HEK293 (cell line): ENCODE measurements around the gene THAP12.

Experiments
- EGR2 ChIP-seq: fragments of 450-650 bp; formaldehyde crosslinking; IDR thresholded peaks from 2 replicates; pipeline ENCODE4 v1.5.1; 2016; ENCODE audit warnings: low read depth, missing biosample characterization, missing genetic modification characterization
- KLF1 ChIP-seq: fragments of 450-650 bp; formaldehyde crosslinking; IDR thresholded peaks from 2 replicates; pipeline ENCODE4 v1.5.1; 2016; ENCODE audit warnings: missing biosample characterization, missing genetic modification characterization
- KLF16 ChIP-seq: fragments of 450-650 bp; formaldehyde crosslinking; IDR thresholded peaks from 2 replicates; pipeline ENCODE4 v1.5.1; 2017; ENCODE audit warnings: missing biosample characterization, missing genetic modification characterization
- RBAK ChIP-seq: fragments of 450-650 bp; formaldehyde crosslinking; IDR thresholded peaks from 2 replicates; pipeline ENCODE4 v1.5.1; 2016; ENCODE audit warnings: missing biosample characterization, missing genetic modification characterization
- SP7 ChIP-seq: fragments of 450-650 bp; formaldehyde crosslinking; IDR thresholded peaks from 2 replicates; pipeline ENCODE4 v1.5.1; 2016; ENCODE audit warnings: missing biosample characterization, missing genetic modification characterization
- ZBTB17 ChIP-seq: fragments of 450-650 bp; formaldehyde crosslinking; IDR thresholded peaks from 2 replicates; pipeline ENCODE4 v1.5.1; 2016; ENCODE audit warnings: missing biosample characterization, missing genetic modification characterization
- ZEB2 ChIP-seq: fragments of 450-650 bp; formaldehyde crosslinking; IDR thresholded peaks from 2 replicates; pipeline ENCODE4 v1.5.1; 2016; ENCODE audit warnings: missing biosample characterization, missing genetic modification characterization
- ZFHX2 ChIP-seq: fragments of 450-650 bp; formaldehyde crosslinking; conservative IDR thresholded peaks from 2 replicates; pipeline ENCODE4 v1.5.1; 2016; ENCODE audit warnings: missing biosample characterization, missing genetic modification characterization
- ZFP37 ChIP-seq: fragments of 450-650 bp; formaldehyde crosslinking; IDR thresholded peaks from 2 replicates; pipeline ENCODE4 v1.5.1; 2016; ENCODE audit warnings: missing biosample characterization, missing genetic modification characterization
- ZNF169 ChIP-seq: fragments of 450-650 bp; formaldehyde crosslinking; IDR thresholded peaks from 2 replicates; pipeline ENCODE4 v1.5.1; 2016; ENCODE audit warnings: missing biosample characterization, missing genetic modification characterization
- ZNF2 ChIP-seq: fragments of 450-650 bp; formaldehyde crosslinking; IDR thresholded peaks from 2 replicates; pipeline ENCODE4 v1.5.1; 2016; ENCODE audit warnings: missing biosample characterization, missing genetic modification characterization
- ZNF341 ChIP-seq: fragments of 450-650 bp; formaldehyde crosslinking; IDR thresholded peaks from 2 replicates; pipeline ENCODE4; 2016; ENCODE audit warnings: low read depth, missing biosample characterization, missing genetic modification characterization
- ZNF571 ChIP-seq: fragments of 450-650 bp; formaldehyde crosslinking; IDR thresholded peaks from 2 replicates; pipeline ENCODE4 v1.5.0; 2017; ENCODE audit warnings: missing biosample characterization, missing genetic modification characterization
- ZNF600 ChIP-seq: fragments of 450-650 bp; formaldehyde crosslinking; IDR thresholded peaks from 2 replicates; pipeline ENCODE4 v1.5.1; 2016; ENCODE audit warnings: missing biosample characterization, missing genetic modification characterization
- ZNF629 ChIP-seq: fragments of 450-650 bp; formaldehyde crosslinking; IDR thresholded peaks from 2 replicates; pipeline ENCODE4 v1.5.1; 2017; ENCODE audit warnings: missing biosample characterization, missing genetic modification characterization
- ZNF677 ChIP-seq: fragments of 450-650 bp; IDR thresholded peaks from 2 replicates; pipeline ENCODE4 v1.5.0; 2018; ENCODE audit warnings: missing biosample characterization, mild to moderate bottlenecking, missing genetic modification characterization, moderate library complexity
- ZNF747 ChIP-seq: fragments of 450-650 bp; formaldehyde crosslinking; IDR thresholded peaks from 2 replicates; pipeline ENCODE4 v1.5.1; 2016; ENCODE audit warnings: missing biosample characterization, missing genetic modification characterization
- ZNF76 ChIP-seq: fragments of 450-650 bp; formaldehyde crosslinking; IDR thresholded peaks from 2 replicates; pipeline ENCODE4; 2016; ENCODE audit warnings: low read depth, missing biosample characterization, missing genetic modification characterization, borderline replicate concordance
- TF ChIP-seq, protein P1 (sequence below): fragments of 450-650 bp; IDR thresholded peaks from 2 replicates; pipeline ENCODE4 v1.5.1; 2018; ENCODE audit warnings: missing biosample characterization, mild to moderate bottlenecking, missing genetic modification characterization
- TF ChIP-seq, protein P2 (sequence below): fragments of 450-650 bp; formaldehyde crosslinking; IDR thresholded peaks from 2 replicates; pipeline ENCODE4 v1.5.1; 2017; ENCODE audit warnings: missing biosample characterization, missing genetic modification characterization
- TF ChIP-seq, protein P3 (sequence below): fragments of 450-650 bp; formaldehyde crosslinking; IDR thresholded peaks from 2 replicates; pipeline ENCODE4; 2016; ENCODE audit warnings: missing biosample characterization, missing genetic modification characterization
- TF ChIP-seq, protein P4 (sequence below): fragments of 450-650 bp; formaldehyde crosslinking; IDR thresholded peaks from 2 replicates; pipeline ENCODE4 v1.5.1; 2017; ENCODE audit warnings: missing biosample characterization, missing genetic modification characterization
- TF ChIP-seq, protein P5 (sequence below): fragments of 450-650 bp; formaldehyde crosslinking; IDR thresholded peaks from 2 replicates; pipeline ENCODE4 v1.5.1; 2016; ENCODE audit warnings: missing biosample characterization, missing genetic modification characterization
- TF ChIP-seq, protein P6 (sequence below): fragments of 450-650 bp; formaldehyde crosslinking; IDR thresholded peaks from 2 replicates; pipeline ENCODE4 v1.5.1; 2017; ENCODE audit warnings: missing biosample characterization, missing genetic modification characterization
- TF ChIP-seq, protein P7 (sequence below): fragments of 450-650 bp; formaldehyde crosslinking; IDR thresholded peaks from 2 replicates; pipeline ENCODE4 v1.5.1; 2016; ENCODE audit warnings: missing biosample characterization, missing genetic modification characterization
- TF ChIP-seq, protein P8 (sequence below): fragments of 450-650 bp; formaldehyde crosslinking; IDR thresholded peaks from 2 replicates; pipeline ENCODE4 v1.5.1; 2016; ENCODE audit warnings: missing biosample characterization, missing genetic modification characterization, low read depth

Gene THAP12

DNA sequence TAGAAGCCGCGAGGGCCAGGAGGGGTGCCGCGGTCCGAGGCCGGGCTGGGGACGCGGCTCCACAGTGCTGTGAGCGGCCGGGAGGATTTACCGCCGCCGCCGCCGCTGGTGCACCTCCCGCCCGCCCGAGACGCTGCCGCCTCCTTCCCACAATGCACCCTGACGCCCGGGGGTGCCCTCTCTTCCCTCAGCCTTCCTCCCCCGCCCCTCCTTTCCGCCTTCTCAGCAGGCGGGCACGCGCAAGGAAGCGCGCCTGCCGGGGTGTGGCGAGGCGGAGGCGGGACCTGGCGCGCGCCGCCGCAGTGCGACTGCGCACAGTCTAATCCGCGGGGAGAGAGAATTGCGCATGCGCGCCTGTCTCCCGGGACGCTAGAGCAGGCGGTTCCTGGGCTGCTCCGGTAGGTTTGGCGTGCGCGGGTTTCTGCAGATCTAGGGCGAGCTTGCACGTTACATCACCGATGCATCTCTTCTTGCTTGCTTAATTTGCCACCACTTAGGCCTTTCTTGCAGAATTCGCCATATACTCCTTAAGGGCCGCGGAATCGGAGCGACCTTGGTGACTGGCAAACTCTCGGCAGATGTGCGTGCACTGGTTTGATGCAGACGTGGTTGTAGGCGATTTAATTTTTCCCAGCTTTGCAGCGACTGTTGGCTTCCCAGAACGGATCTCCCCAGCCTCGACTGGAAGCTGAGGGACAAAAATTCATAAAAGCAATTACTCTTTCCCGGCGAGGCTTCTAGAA is at the start of gene THAP12, which contains the start of gene GVQW3 (continued):
- TF ChIP-seq, protein P1, sequence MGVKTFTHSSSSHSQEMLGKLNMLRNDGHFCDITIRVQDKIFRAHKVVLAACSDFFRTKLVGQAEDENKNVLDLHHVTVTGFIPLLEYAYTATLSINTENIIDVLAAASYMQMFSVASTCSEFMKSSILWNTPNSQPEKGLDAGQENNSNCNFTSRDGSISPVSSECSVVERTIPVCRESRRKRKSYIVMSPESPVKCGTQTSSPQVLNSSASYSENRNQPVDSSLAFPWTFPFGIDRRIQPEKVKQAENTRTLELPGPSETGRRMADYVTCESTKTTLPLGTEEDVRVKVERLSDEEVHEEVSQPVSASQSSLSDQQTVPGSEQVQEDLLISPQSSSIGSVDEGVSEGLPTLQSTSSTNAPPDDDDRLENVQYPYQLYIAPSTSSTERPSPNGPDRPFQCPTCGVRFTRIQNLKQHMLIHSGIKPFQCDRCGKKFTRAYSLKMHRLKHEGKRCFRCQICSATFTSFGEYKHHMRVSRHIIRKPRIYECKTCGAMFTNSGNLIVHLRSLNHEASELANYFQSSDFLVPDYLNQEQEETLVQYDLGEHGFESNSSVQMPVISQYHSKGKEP (tag by site-specific recombination) = no peak; the same call in 1 of the 2 replicates
- TF ChIP-seq, protein P2, sequence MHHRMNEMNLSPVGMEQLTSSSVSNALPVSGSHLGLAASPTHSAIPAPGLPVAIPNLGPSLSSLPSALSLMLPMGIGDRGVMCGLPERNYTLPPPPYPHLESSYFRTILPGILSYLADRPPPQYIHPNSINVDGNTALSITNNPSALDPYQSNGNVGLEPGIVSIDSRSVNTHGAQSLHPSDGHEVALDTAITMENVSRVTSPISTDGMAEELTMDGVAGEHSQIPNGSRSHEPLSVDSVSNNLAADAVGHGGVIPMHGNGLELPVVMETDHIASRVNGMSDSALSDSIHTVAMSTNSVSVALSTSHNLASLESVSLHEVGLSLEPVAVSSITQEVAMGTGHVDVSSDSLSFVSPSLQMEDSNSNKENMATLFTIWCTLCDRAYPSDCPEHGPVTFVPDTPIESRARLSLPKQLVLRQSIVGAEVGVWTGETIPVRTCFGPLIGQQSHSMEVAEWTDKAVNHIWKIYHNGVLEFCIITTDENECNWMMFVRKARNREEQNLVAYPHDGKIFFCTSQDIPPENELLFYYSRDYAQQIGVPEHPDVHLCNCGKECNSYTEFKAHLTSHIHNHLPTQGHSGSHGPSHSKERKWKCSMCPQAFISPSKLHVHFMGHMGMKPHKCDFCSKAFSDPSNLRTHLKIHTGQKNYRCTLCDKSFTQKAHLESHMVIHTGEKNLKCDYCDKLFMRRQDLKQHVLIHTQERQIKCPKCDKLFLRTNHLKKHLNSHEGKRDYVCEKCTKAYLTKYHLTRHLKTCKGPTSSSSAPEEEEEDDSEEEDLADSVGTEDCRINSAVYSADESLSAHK (tag by site-specific recombination) = peak; percentile 47; the same call in 1 of the 2 replicates
- TF ChIP-seq ZNF600 (tag by site-specific recombination) = 0 out of 2 replicates have a peak, but pooled peaks have one; percentile 14
- no peak for TF ChIP-seq ZNF571 (tag by site-specific recombination)
- TF ChIP-seq, protein P3, sequence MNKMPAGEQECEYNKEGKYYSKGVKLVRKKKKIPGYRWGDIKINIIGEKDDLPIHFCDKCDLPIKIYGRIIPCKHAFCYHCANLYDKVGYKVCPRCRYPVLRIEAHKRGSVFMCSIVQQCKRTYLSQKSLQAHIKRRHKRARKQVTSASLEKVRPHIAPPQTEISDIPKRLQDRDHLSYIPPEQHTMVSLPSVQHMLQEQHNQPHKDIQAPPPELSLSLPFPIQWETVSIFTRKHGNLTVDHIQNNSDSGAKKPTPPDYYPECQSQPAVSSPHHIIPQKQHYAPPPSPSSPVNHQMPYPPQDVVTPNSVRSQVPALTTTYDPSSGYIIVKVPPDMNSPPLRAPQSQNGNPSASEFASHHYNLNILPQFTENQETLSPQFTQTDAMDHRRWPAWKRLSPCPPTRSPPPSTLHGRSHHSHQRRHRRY (tag by site-specific recombination) = no peak
- TF ChIP-seq ZNF677 (tag by site-specific recombination) = no peak
- no peak for TF ChIP-seq ZNF747 (tag by site-specific recombination)
- no peak for TF ChIP-seq ZNF169 (tag by site-specific recombination)
- TF ChIP-seq ZBTB17 (tag by site-specific recombination) = peak; percentile 94
- TF ChIP-seq EGR2 (tag by site-specific recombination) = peak; percentile 93
- TF ChIP-seq, protein P4, sequence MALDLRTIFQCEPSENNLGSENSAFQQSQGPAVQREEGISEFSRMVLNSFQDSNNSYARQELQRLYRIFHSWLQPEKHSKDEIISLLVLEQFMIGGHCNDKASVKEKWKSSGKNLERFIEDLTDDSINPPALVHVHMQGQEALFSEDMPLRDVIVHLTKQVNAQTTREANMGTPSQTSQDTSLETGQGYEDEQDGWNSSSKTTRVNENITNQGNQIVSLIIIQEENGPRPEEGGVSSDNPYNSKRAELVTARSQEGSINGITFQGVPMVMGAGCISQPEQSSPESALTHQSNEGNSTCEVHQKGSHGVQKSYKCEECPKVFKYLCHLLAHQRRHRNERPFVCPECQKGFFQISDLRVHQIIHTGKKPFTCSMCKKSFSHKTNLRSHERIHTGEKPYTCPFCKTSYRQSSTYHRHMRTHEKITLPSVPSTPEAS (tag by site-specific recombination) = no peak
- peak; percentile 93 for TF ChIP-seq KLF1 (tag by site-specific recombination)
- no peak for TF ChIP-seq ZFP37 (tag by site-specific recombination)
- peak; percentile 73 for TF ChIP-seq SP7 (tag by site-specific recombination)
- TF ChIP-seq, protein P5, sequence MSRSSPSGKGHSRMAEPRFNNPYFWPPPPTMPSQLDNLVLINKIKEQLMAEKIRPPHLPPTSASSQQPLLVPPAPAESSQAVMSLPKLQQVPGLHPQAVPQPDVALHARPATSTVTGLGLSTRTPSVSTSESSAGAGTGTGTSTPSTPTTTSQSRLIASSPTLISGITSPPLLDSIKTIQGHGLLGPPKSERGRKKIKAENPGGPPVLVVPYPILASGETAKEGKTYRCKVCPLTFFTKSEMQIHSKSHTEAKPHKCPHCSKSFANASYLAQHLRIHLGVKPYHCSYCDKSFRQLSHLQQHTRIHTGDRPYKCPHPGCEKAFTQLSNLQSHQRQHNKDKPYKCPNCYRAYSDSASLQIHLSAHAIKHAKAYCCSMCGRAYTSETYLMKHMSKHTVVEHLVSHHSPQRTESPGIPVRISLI = no peak
- TF ChIP-seq, protein P6, sequence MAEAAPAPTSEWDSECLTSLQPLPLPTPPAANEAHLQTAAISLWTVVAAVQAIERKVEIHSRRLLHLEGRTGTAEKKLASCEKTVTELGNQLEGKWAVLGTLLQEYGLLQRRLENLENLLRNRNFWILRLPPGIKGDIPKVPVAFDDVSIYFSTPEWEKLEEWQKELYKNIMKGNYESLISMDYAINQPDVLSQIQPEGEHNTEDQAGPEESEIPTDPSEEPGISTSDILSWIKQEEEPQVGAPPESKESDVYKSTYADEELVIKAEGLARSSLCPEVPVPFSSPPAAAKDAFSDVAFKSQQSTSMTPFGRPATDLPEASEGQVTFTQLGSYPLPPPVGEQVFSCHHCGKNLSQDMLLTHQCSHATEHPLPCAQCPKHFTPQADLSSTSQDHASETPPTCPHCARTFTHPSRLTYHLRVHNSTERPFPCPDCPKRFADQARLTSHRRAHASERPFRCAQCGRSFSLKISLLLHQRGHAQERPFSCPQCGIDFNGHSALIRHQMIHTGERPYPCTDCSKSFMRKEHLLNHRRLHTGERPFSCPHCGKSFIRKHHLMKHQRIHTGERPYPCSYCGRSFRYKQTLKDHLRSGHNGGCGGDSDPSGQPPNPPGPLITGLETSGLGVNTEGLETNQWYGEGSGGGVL (tag by site-specific recombination) = peak; percentile 92
- peak; percentile 72 for TF ChIP-seq ZNF341 (tag by site-specific recombination)
- peak; percentile 53; the same call in 1 of the 2 replicates for TF ChIP-seq ZNF629 (tag by site-specific recombination)
- peak; percentile 45; the same call in 1 of the 2 replicates for TF ChIP-seq ZEB2 (tag by site-specific recombination)
- TF ChIP-seq, protein P7, sequence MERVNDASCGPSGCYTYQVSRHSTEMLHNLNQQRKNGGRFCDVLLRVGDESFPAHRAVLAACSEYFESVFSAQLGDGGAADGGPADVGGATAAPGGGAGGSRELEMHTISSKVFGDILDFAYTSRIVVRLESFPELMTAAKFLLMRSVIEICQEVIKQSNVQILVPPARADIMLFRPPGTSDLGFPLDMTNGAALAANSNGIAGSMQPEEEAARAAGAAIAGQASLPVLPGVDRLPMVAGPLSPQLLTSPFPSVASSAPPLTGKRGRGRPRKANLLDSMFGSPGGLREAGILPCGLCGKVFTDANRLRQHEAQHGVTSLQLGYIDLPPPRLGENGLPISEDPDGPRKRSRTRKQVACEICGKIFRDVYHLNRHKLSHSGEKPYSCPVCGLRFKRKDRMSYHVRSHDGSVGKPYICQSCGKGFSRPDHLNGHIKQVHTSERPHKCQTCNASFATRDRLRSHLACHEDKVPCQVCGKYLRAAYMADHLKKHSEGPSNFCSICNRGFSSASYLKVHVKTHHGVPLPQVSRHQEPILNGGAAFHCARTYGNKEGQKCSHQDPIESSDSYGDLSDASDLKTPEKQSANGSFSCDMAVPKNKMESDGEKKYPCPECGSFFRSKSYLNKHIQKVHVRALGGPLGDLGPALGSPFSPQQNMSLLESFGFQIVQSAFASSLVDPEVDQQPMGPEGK (tag by site-specific recombination) = peak; percentile 90
- TF ChIP-seq ZNF76 = peak; percentile 95
- TF ChIP-seq RBAK = no peak
- TF ChIP-seq, protein P8, sequence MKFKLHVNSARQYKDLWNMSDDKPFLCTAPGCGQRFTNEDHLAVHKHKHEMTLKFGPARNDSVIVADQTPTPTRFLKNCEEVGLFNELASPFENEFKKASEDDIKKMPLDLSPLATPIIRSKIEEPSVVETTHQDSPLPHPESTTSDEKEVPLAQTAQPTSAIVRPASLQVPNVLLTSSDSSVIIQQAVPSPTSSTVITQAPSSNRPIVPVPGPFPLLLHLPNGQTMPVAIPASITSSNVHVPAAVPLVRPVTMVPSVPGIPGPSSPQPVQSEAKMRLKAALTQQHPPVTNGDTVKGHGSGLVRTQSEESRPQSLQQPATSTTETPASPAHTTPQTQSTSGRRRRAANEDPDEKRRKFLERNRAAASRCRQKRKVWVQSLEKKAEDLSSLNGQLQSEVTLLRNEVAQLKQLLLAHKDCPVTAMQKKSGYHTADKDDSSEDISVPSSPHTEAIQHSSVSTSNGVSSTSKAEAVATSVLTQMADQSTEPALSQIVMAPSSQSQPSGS (tag by site-specific recombination) = no peak
- peak; percentile 68; the same call in 1 of the 2 replicates for TF ChIP-seq KLF16 (tag by site-specific recombination)
- peak; percentile 98 for TF ChIP-seq ZFHX2
- TF ChIP-seq ZNF2 (tag by site-specific recombination) = no peak
